ENCODE measurements around the gene C1orf21.

Gene C1orf21

GRCh38 chr1:184489908-184490307 lies 103.1 kb downstream of the C1orf21 start:
- no peak for DNase-seq
- Histone ChIP-seq H3K36me3 (ENCODE audit: control insufficient read depth, insufficient read depth, low read length) (no peaks in the 10 kb centered on the region), H3K27me3 (replicated peaks; ENCODE audit: control insufficient read depth, insufficient read depth, low read length, poor library complexity, severe bottlenecking) (no peaks in the 10 kb centered on the region), H3K9me3 (ENCODE audit: control insufficient read depth, low read length) (no peaks in the 10 kb centered on the region), H3K4me3 (ENCODE audit: insufficient read depth, low read depth, low read length, poor library complexity, severe bottlenecking) (no peak overlapping the region), H3K27ac (ENCODE audit: insufficient read depth, low read length, poor library complexity, severe bottlenecking) (no peak overlapping the region), H3K4me1 (ENCODE audit: control insufficient read depth, insufficient read depth, low read length, poor library complexity, severe bottlenecking) (no peaks in the 10 kb centered on the region)

- Histone ChIP-seq H3K36me3 (ENCODE audit: control insufficient read depth, insufficient read depth, low read length) (no peaks in the 10 kb centered on the region), H3K4me3 (ENCODE audit: insufficient read depth, low read depth, low read length, poor library complexity, severe bottlenecking) (no peak overlapping the region), H3K27me3 (replicated peaks; ENCODE audit: control insufficient read depth, insufficient read depth, low read length, poor library complexity, severe bottlenecking) (no peaks in the 10 kb centered on the region), H3K27ac (ENCODE audit: insufficient read depth, low read length, poor library complexity, severe bottlenecking) (no peak overlapping the region), H3K4me1 (ENCODE audit: control insufficient read depth, insufficient read depth, low read length, poor library complexity, severe bottlenecking) (no peaks in the 10 kb centered on the region), H3K9me3 (ENCODE audit: control insufficient read depth, low read length) (no peaks in the 10 kb centered on the region)
- DNase-seq: no peak
These were observed 105.7 kb downstream of the C1orf21 start for GRCh38 chr1:184492536-184492935.

GRCh38 chr1:184493987-184494388 lies 107.2 kb downstream of the C1orf21 start:
- no peak overlapping the region for H3K27ac ChIP-seq (ENCODE audit: insufficient read depth, low read length, poor library complexity, severe bottlenecking)
- no peaks in the 10 kb centered on the region for H3K4me1 ChIP-seq (ENCODE audit: control insufficient read depth, insufficient read depth, low read length, poor library complexity, severe bottlenecking)
- no peaks in the 10 kb centered on the region for H3K27me3 ChIP-seq (replicated peaks; ENCODE audit: control insufficient read depth, insufficient read depth, low read length, poor library complexity, severe bottlenecking)
- no peaks in the 10 kb centered on the region for H3K9me3 ChIP-seq (ENCODE audit: control insufficient read depth, low read length)
- no peak overlapping the region for H3K4me3 ChIP-seq (ENCODE audit: insufficient read depth, low read depth, low read length, poor library complexity, severe bottlenecking)
- no peaks in the 10 kb centered on the region for H3K36me3 ChIP-seq (ENCODE audit: control insufficient read depth, insufficient read depth, low read length)
- no peak for DNase-seq

GRCh38 chr1:184494929-184495328 lies 108.1 kb downstream of the C1orf21 start:
- H3K27ac ChIP-seq (ENCODE audit: insufficient read depth, low read length, poor library complexity, severe bottlenecking): no peak overlapping the region
- no peak for DNase-seq
- H3K9me3 ChIP-seq (ENCODE audit: control insufficient read depth, low read length): no peaks in the 10 kb centered on the region
- H3K4me1 ChIP-seq (ENCODE audit: control insufficient read depth, insufficient read depth, low read length, poor library complexity, severe bottlenecking): no peaks in the 10 kb centered on the region
- no peaks in the 10 kb centered on the region for H3K36me3 ChIP-seq (ENCODE audit: control insufficient read depth, insufficient read depth, low read length)
- no peaks in the 10 kb centered on the region for H3K27me3 ChIP-seq (replicated peaks; ENCODE audit: control insufficient read depth, insufficient read depth, low read length, poor library complexity, severe bottlenecking)
- H3K4me3 ChIP-seq (ENCODE audit: insufficient read depth, low read depth, low read length, poor library complexity, severe bottlenecking): no peak overlapping the region

GRCh38 chr1:184497959-184498723 lies 111.3 kb downstream of the C1orf21 start:
- Histone ChIP-seq H3K9me3 (ENCODE audit: control insufficient read depth, low read length) (no peaks in the 10 kb centered on the region), H3K27me3 (replicated peaks; ENCODE audit: control insufficient read depth, insufficient read depth, low read length, poor library complexity, severe bottlenecking) (no peaks in the 10 kb centered on the region), H3K36me3 (ENCODE audit: control insufficient read depth, insufficient read depth, low read length) (no peaks in the 10 kb centered on the region)

GRCh38 chr1:184499616-184500015 lies 112.8 kb downstream of the C1orf21 start:
- Histone ChIP-seq H3K36me3 (ENCODE audit: control insufficient read depth, insufficient read depth, low read length) (no peaks in the 10 kb centered on the region), H3K4me3 (ENCODE audit: insufficient read depth, low read depth, low read length, poor library complexity, severe bottlenecking) (no peak overlapping the region), H3K27me3 (replicated peaks; ENCODE audit: control insufficient read depth, insufficient read depth, low read length, poor library complexity, severe bottlenecking) (no peaks in the 10 kb centered on the region), H3K27ac (ENCODE audit: insufficient read depth, low read length, poor library complexity, severe bottlenecking) (no peak overlapping the region), H3K9me3 (ENCODE audit: control insufficient read depth, low read length) (no peaks in the 10 kb centered on the region), H3K4me1 (ENCODE audit: control insufficient read depth, insufficient read depth, low read length, poor library complexity, severe bottlenecking) (no peaks in the 10 kb centered on the region)
- no peak for DNase-seq

More at GRCh38 chr1:184497959-184498723, 111.3 kb downstream of the C1orf21 start:
- H3K27ac ChIP-seq (ENCODE audit: insufficient read depth, low read length, poor library complexity, severe bottlenecking): no peak overlapping the region
- no peaks in the 10 kb centered on the region for H3K4me1 ChIP-seq (ENCODE audit: control insufficient read depth, insufficient read depth, low read length, poor library complexity, severe bottlenecking)
- no peak for DNase-seq
- H3K4me3 ChIP-seq (ENCODE audit: insufficient read depth, low read depth, low read length, poor library complexity, severe bottlenecking): no peak overlapping the region

- Histone ChIP-seq H3K27ac (ENCODE audit: insufficient read depth, low read length, poor library complexity, severe bottlenecking) (no peak overlapping the region), H3K4me3 (ENCODE audit: insufficient read depth, low read depth, low read length, poor library complexity, severe bottlenecking) (no peak overlapping the region)
These were observed 115.3 kb downstream of the C1orf21 start for GRCh38 chr1:184502161-184502560.

GRCh38 chr1:184503221-184503749 lies 116.5 kb downstream of the C1orf21 start:
- no peaks in the 10 kb centered on the region for H3K27me3 ChIP-seq (replicated peaks; ENCODE audit: control insufficient read depth, insufficient read depth, low read length, poor library complexity, severe bottlenecking)
- H3K4me1 ChIP-seq (ENCODE audit: control insufficient read depth, insufficient read depth, low read length, poor library complexity, severe bottlenecking): no peaks in the 10 kb centered on the region
- no peak overlapping the region for H3K4me3 ChIP-seq (ENCODE audit: insufficient read depth, low read depth, low read length, poor library complexity, severe bottlenecking)
- no peak for DNase-seq
- H3K27ac ChIP-seq (ENCODE audit: insufficient read depth, low read length, poor library complexity, severe bottlenecking): no peak overlapping the region
- no peaks in the 10 kb centered on the region for H3K9me3 ChIP-seq (ENCODE audit: control insufficient read depth, low read length)
- H3K36me3 ChIP-seq (ENCODE audit: control insufficient read depth, insufficient read depth, low read length): no peaks in the 10 kb centered on the region

More at GRCh38 chr1:184502161-184502560, 115.3 kb downstream of the C1orf21 start:
- Histone ChIP-seq H3K4me1 (ENCODE audit: control insufficient read depth, insufficient read depth, low read length, poor library complexity, severe bottlenecking) (no peaks in the 10 kb centered on the region), H3K27me3 (replicated peaks; ENCODE audit: control insufficient read depth, insufficient read depth, low read length, poor library complexity, severe bottlenecking) (no peaks in the 10 kb centered on the region), H3K9me3 (ENCODE audit: control insufficient read depth, low read length) (no peaks in the 10 kb centered on the region), H3K36me3 (ENCODE audit: control insufficient read depth, insufficient read depth, low read length) (no peaks in the 10 kb centered on the region)
- DNase-seq: no peak

GRCh38 chr1:184504040-184504954 lies 117.5 kb downstream of the C1orf21 start:
- no peaks in the 10 kb centered on the region for H3K4me1 ChIP-seq (ENCODE audit: control insufficient read depth, insufficient read depth, low read length, poor library complexity, severe bottlenecking)
- no peaks in the 10 kb centered on the region for H3K36me3 ChIP-seq (ENCODE audit: control insufficient read depth, insufficient read depth, low read length)
- H3K4me3 ChIP-seq (ENCODE audit: insufficient read depth, low read depth, low read length, poor library complexity, severe bottlenecking): no peak overlapping the region
- DNase-seq: no peak
- no peaks in the 10 kb centered on the region for H3K27me3 ChIP-seq (replicated peaks; ENCODE audit: control insufficient read depth, insufficient read depth, low read length, poor library complexity, severe bottlenecking)
- H3K9me3 ChIP-seq (ENCODE audit: control insufficient read depth, low read length): no peaks in the 10 kb centered on the region
- no peak overlapping the region for H3K27ac ChIP-seq (ENCODE audit: insufficient read depth, low read length, poor library complexity, severe bottlenecking)

- no peaks in the 10 kb centered on the region for H3K9me3 ChIP-seq (ENCODE audit: control insufficient read depth, low read length)
- H3K27me3 ChIP-seq (replicated peaks; ENCODE audit: control insufficient read depth, insufficient read depth, low read length, poor library complexity, severe bottlenecking): no peaks in the 10 kb centered on the region
- H3K4me3 ChIP-seq (ENCODE audit: insufficient read depth, low read depth, low read length, poor library complexity, severe bottlenecking): no peak overlapping the region
- no peak overlapping the region for H3K27ac ChIP-seq (ENCODE audit: insufficient read depth, low read length, poor library complexity, severe bottlenecking)
- H3K36me3 ChIP-seq (ENCODE audit: control insufficient read depth, insufficient read depth, low read length): no peaks in the 10 kb centered on the region
- no peak for DNase-seq
- H3K4me1 ChIP-seq (ENCODE audit: control insufficient read depth, insufficient read depth, low read length, poor library complexity, severe bottlenecking): no peaks in the 10 kb centered on the region
These were observed 118.1 kb downstream of the C1orf21 start for GRCh38 chr1:184504955-184505338.

All from effector memory CD4-positive, alpha-beta T cell (primary cell).